HepG2 (cell line): ENCODE data around the gene TTLL4. TPM values are rescaled to one million over a fixed set of nuclear protein-coding genes. Genes with fewer than 3 reads are reported as not detected.

Experiments used
- ATAC-seq: fragments of 200-7000 bp; cut with Tn5 transposase; 3 replicates; pipeline ENCODE4 v1.9.1; 2020; ENCODE audit warnings: mild to moderate bottlenecking, moderate library complexity
- BruUV-seq: library from RNA; stranded (reverse); fragments of 400-500 nt; replicated peaks from 2 replicates; lab custom pipeline; 2021; lab: Mats Ljungman, UMichigan
- CTCF ChIA-PET: fragments of 300-600 bp; formaldehyde crosslinking; extraction: SDS; loops from one replicate; lab custom pipeline; 2021; ENCODE audit warnings: low total read pairs, inconsistent platforms, low intra/inter-chr PET ratio; lab: Yijun Ruan, JAX
- POLR2A ChIA-PET: fragments of 350-600 bp; sonication (Branson Sonifier 250); formaldehyde crosslinking; loops from one replicate; lab custom pipeline; 2020; ENCODE audit warnings: antibody characterized with exemption, inconsistent platforms; lab: Yijun Ruan, JAX
- DNase-seq: peaks from one replicate; pipeline ENCODE4 v3.0.0-alpha.2; 2015; ENCODE audit warnings: low spot score
- FAIRE-seq: peaks from 3 replicates; lab custom pipeline; 2011; peaks lifted over from hg19 to GRCh38; lab: Jason Lieb, UNC
- H2AFZ ChIP-seq: one replicate; pipeline ENCODE4 v1.6.1; 2011; ENCODE audit warnings: low read length, inconsistent platforms
- H3K27ac ChIP-seq: fragments of 300-600 bp; 3 replicates; pipeline ENCODE4 v1.8.0; 2011; ENCODE audit warnings: mixed run types, mild to moderate bottlenecking, mixed read lengths, low read length, inconsistent platforms; ENCODE audit not compliant: insufficient read depth; ENCODE audit errors: extremely low read length
- H3K27me3 ChIP-seq, 2 experiments: fragments of 200-600 bp in 1 of 2; 2 replicates in 1 of 2; 3 replicates in 1 of 2; pipeline versions ENCODE4 v1.6.0 to v1.8.0; 2011; ENCODE audit warnings: low read length in 2 of 2, mild to moderate bottlenecking in 2 of 2, moderate library complexity in 2 of 2, inconsistent platforms in 1 of 2; ENCODE audit not compliant: insufficient read depth in 2 of 2, control insufficient read depth in 1 of 2
- H3K36me3 ChIP-seq, 2 experiments: fragments of 200-600 bp in 1 of 2; replicated peaks in 1 of 2; 2 replicates in 1 of 2; 3 replicates in 1 of 2; pipeline versions ENCODE4 v1.5.1 to v1.8.0; 2011; ENCODE audit warnings: low read length in 2 of 2, inconsistent platforms in 1 of 2; ENCODE audit not compliant: insufficient read depth in 2 of 2, control insufficient read depth in 1 of 2
- H3K4me1 ChIP-seq: 2 replicates; pipeline ENCODE4 v1.5.1; 2012; ENCODE audit warnings: low read length, inconsistent platforms; ENCODE audit not compliant: insufficient read depth
- H3K4me2 ChIP-seq: 2 replicates; pipeline ENCODE4 v1.6.0; 2011; ENCODE audit warnings: low read depth, low read length, inconsistent platforms
- H3K4me3 ChIP-seq, 3 experiments: fragments of 200-600 bp in 1 of 3; sonication (generic), shearing (Covaris generic) in 1 of 3; replicated peaks in 1 of 3; 2 replicates each; pipeline ENCODE4 v1.5.1; 2011 to 2016; ENCODE audit warnings: low read length in 3 of 3, inconsistent platforms in 2 of 3, low read depth in 2 of 3, mild to moderate bottlenecking in 2 of 3, control low read depth in 1 of 3, mixed read lengths in 1 of 3; ENCODE audit not compliant: insufficient read depth in 1 of 3
- H3K79me2 ChIP-seq: one replicate; pipeline ENCODE4 v1.6.1; 2011; ENCODE audit warnings: low read length, inconsistent platforms; ENCODE audit not compliant: insufficient read depth
- H3K9ac ChIP-seq: 2 replicates; pipeline ENCODE4 v1.6.0; 2011; ENCODE audit warnings: mild to moderate bottlenecking, low read depth, low read length, inconsistent platforms; ENCODE audit not compliant: insufficient read depth
- H3K9me3 ChIP-seq: 2 replicates; pipeline ENCODE4 v1.5.1; 2012; ENCODE audit warnings: mild to moderate bottlenecking, low read length
- H4K20me1 ChIP-seq: 2 replicates; pipeline ENCODE4 v1.6.0; 2011; ENCODE audit warnings: inconsistent platforms, mild to moderate bottlenecking, low read length, moderate library complexity; ENCODE audit not compliant: insufficient read depth
- ARNTL ChIP-seq: sonication (generic); formaldehyde crosslinking; IDR thresholded peaks from 2 replicates; pipeline ENCODE4 v1.4.0; 2020; ENCODE audit warnings: mild to moderate bottlenecking, missing genetic modification reagents
- CREB1 ChIP-seq, 2 experiments: fragments of 450-650 bp in 1 of 2; IDR thresholded peaks; 2 replicates each; pipeline ENCODE4 v1.6.1; 2016 to 2017; ENCODE audit warnings: control low read depth in 1 of 2, mild to moderate bottlenecking in 1 of 2, missing compliant biosample characterization in 1 of 2, missing genetic modification characterization in 1 of 2
- CREM ChIP-seq, 2 experiments: sonication (generic) in 1 of 2; formaldehyde crosslinking in 1 of 2; IDR thresholded peaks; 2 replicates each; pipeline versions ENCODE4 v1.4.0 to v1.6.1; 2016 to 2020; ENCODE audit warnings: antibody characterized with exemption in 1 of 2, mild to moderate bottlenecking in 1 of 2, missing genetic modification reagents in 1 of 2
- FOXK1 ChIP-seq: sonication (generic); formaldehyde crosslinking; IDR thresholded peaks from 2 replicates; pipeline ENCODE4 v1.4.0; 2020; ENCODE audit warnings: low read depth, missing genetic modification reagents, borderline replicate concordance
- GABPB1 ChIP-seq: IDR thresholded peaks from 2 replicates; pipeline ENCODE4 v1.6.1; 2016; ENCODE audit warnings: mild to moderate bottlenecking, missing genetic modification reagents, moderate library complexity, missing compliant biosample characterization
- KDM1A ChIP-seq: IDR thresholded peaks from 2 replicates; pipeline ENCODE4 v1.6.1; 2016; ENCODE audit warnings: missing compliant biosample characterization
- MBD4 ChIP-seq: IDR thresholded peaks from 2 replicates; pipeline ENCODE4 v1.6.1; 2012; ENCODE audit warnings: low read length, inconsistent platforms, borderline replicate concordance
- ZFP36 ChIP-seq: fragments of 150-350 bp; IDR thresholded peaks from 2 replicates; pipeline ENCODE4 v1.6.1; 2018; ENCODE audit warnings: borderline replicate concordance, low read length, low read depth; ENCODE audit not compliant: partially characterized antibody
- ZNF264 ChIP-seq: sonication (generic); formaldehyde crosslinking; IDR thresholded peaks from 2 replicates; pipeline ENCODE4 v1.4.0; 2020; ENCODE audit warnings: missing genetic modification reagents
- ZNF484 ChIP-seq: sonication (generic); formaldehyde crosslinking; IDR thresholded peaks from 2 replicates; pipeline ENCODE4 v1.5.1; 2020; ENCODE audit warnings: mild to moderate bottlenecking, low read depth, missing genetic modification reagents, borderline replicate concordance
- WGBS: methylation state at CpG from one replicate; pipeline ENCODE4 v1.1.6; 2017; ENCODE audit warnings: low lambda C conversion rate; 5-methylcytosine and 5-hydroxymethylcytosine counted together
- in situ Hi-C: cut with HindIII; loops from 2 replicates; pipeline ENCODE4 v1.10.0; 2017; ENCODE audit warnings: low pct_unique_long_range_greater_than_20kb; ENCODE audit not compliant: extremely low pct_ligation_motif_present
- intact Hi-C: fragments of 100-400 bp; cut with micrococcal nuclease; formaldehyde crosslinking; loops from one replicate; pipeline ENCODE4 v1.10.0; 2022; ENCODE audit not compliant: unreplicated experiment
- polyA plus RNA-seq, 8 experiments: library from polyadenylated mRNA; depleted of rRNA in 3 of 8; stranded (reverse) in 7 of 8; unstranded in 1 of 8; fragments of >200 nt; fragmentation: Illumina TruSeq in 4 of 8; extraction: Trizol in 4 of 8; gene quantifications; 2 replicates each; pipeline versions ENCODE4 v1.2.1 to v1.2.3, GENCODE V29; 2011 to 2016; ENCODE audit warnings: low read depth in 4 of 8, missing spikeins in 1 of 8, mixed read lengths in 1 of 8; ENCODE audit not compliant: insufficient read depth in 1 of 8
- total RNA-seq, 5 experiments: library from RNA; depleted of rRNA; stranded (reverse); fragments of >200 nt; fragmentation: Illumina TruSeq; extraction: Trizol; gene quantifications; 2 replicates each; pipeline ENCODE4 v1.2.3, GENCODE V29; 2016; ENCODE audit warnings: low read depth in 1 of 5
- TF ChIP-seq, protein P1 (sequence below): sonication (generic); formaldehyde crosslinking; IDR thresholded peaks from 2 replicates; pipeline ENCODE4 v1.5.0; 2020; ENCODE audit warnings: mild to moderate bottlenecking, missing genetic modification reagents
- TF ChIP-seq, protein P2 (sequence below): sonication (generic); formaldehyde crosslinking; IDR thresholded peaks from 2 replicates; pipeline ENCODE4 v1.5.0; 2020; ENCODE audit warnings: mild to moderate bottlenecking, missing genetic modification reagents, borderline replicate concordance
- TF ChIP-seq, protein P3 (sequence below): sonication (generic); formaldehyde crosslinking; IDR thresholded peaks from 2 replicates; pipeline ENCODE4 v1.4.0; 2020; ENCODE audit warnings: missing genetic modification reagents

The TTLL4 gene
- total and polyA plus RNA-seq, 2 of the 13 experiments (the other 11 are each of a cell fraction or from before 2014, with no cell fraction given) = 77.5 to 84.6 TPM

DNA sequence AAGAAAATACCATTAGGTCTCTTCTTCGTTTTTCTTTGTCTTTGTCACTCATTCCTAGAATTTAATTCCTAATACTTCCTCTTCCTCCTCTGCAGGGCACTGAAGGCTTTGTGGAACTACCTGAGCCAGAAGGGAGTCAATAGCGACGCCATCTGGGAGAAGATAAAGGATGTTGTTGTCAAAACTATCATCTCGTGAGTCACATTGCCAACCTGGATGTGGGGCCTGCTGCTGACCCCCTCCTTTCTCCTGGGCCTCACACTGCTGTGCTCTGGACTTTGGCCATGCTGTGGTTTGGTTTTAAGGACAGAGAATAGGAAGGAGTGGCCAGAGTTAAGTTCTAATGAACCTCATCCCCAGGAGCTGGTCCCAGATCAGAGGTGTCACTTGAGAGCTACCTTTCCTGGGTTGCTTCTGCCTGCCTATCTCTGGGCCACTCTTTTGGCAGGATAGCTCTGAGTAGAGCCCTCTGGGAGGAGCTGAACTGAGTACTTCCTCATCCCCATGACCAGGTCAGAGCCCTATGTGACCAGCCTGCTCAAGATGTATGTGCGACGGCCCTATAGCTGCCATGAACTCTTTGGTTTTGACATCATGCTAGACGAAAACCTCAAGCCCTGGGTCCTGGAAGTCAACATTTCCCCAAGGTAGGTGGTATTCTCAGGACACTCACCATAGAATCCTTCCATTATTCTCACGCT, 38.3 kb downstream of the TTLL4 start:
- in situ Hi-C loops (loop anchor here (25.0 kb wide), 1 partner anchor 88 kb away; the partner anchor contains the start of gene PRKAG3), intact Hi-C loops (loop anchor here (1.0 kb wide), 1 partner anchor 98 kb away; no protein-coding TSS in a partner anchor)
- Histone ChIP-seq H3K4me1 (peaks cover 96% of the 10 kb centered on the region), H3K36me3 (peaks cover 34 to 70% of the 10 kb centered on the region in 2 experiments), H3K4me2 (peak overlapping the region; percentile 50), H2AFZ (no peak overlapping the region), H3K79me2 (peaks cover 21% of the 10 kb centered on the region), H3K27me3 (no peaks in the 10 kb centered on the region), H4K20me1 (no peaks in the 10 kb centered on the region), H3K9me3 (no peaks in the 10 kb centered on the region), H3K27ac (peak overlapping the region; percentile 95), H3K9ac (no peak overlapping the region), H3K4me3 (peak overlapping the region in 1 of 3 experiments; percentile 23; a peak in 2 of 6 replicates)
- ChIA-PET POLR2A (interaction anchor here (0.5 to 8.6 kb wide), 13 partner anchors 8 to 101 kb away, joined by 3 to 218 read pairs (median 4); partner anchors contain the start of gene CYP27A1), CTCF (interaction anchor here (1.4 to 1.6 kb wide), 3 partner anchors 17 to 99 kb away, joined by 5 to 10 read pairs (median 6); no protein-coding TSS in a partner anchor)
- WGBS = 48% methylated on average over 8 of the region's 8 CpGs
- peak; percentile 87 for FAIRE-seq
- peak; percentile 62 for ATAC-seq
- peak; percentile 93 for DNase-seq
- BruUV-seq = no TSS peak
- TF ChIP-seq ARNTL (CRISPR knock-in tag) (peak; percentile 54; the same call in 1 of the 2 replicates), GABPB1 (CRISPR knock-in tag) (peak; percentile 37; the same call in 1 of the 2 replicates), CREB1 (IDR thresholded peaks at IDR 0.05) (no peak), CREB1 (CRISPR knock-in tag; IDR thresholded peaks at IDR 0.05) (no peak), ZFP36 (no peak), ZNF484 (no peak), MBD4 (peak; percentile 22; the same call in 1 of the 2 replicates), KDM1A (peak; percentile 81), CREM (IDR thresholded peaks at IDR 0.05) (peak; percentile 53; the same call in 1 of the 2 replicates), CREM (CRISPR knock-in tag; IDR thresholded peaks at IDR 0.05) (no peak), ZNF264 (no peak; the same call in 1 of the 2 replicates), FOXK1 (CRISPR knock-in tag) (peak; percentile 87; the same call in 1 of the 2 replicates)
- TF ChIP-seq, protein P1, sequence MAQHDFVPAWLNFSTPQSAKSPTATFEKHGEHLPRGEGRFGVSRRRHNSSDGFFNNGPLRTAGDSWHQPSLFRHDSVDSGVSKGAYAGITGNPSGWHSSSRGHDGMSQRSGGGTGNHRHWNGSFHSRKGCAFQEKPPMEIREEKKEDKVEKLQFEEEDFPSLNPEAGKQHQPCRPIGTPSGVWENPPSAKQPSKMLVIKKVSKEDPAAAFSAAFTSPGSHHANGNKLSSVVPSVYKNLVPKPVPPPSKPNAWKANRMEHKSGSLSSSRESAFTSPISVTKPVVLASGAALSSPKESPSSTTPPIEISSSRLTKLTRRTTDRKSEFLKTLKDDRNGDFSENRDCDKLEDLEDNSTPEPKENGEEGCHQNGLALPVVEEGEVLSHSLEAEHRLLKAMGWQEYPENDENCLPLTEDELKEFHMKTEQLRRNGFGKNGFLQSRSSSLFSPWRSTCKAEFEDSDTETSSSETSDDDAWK (CRISPR knock-in tag) = no peak
- TF ChIP-seq, protein P2, sequence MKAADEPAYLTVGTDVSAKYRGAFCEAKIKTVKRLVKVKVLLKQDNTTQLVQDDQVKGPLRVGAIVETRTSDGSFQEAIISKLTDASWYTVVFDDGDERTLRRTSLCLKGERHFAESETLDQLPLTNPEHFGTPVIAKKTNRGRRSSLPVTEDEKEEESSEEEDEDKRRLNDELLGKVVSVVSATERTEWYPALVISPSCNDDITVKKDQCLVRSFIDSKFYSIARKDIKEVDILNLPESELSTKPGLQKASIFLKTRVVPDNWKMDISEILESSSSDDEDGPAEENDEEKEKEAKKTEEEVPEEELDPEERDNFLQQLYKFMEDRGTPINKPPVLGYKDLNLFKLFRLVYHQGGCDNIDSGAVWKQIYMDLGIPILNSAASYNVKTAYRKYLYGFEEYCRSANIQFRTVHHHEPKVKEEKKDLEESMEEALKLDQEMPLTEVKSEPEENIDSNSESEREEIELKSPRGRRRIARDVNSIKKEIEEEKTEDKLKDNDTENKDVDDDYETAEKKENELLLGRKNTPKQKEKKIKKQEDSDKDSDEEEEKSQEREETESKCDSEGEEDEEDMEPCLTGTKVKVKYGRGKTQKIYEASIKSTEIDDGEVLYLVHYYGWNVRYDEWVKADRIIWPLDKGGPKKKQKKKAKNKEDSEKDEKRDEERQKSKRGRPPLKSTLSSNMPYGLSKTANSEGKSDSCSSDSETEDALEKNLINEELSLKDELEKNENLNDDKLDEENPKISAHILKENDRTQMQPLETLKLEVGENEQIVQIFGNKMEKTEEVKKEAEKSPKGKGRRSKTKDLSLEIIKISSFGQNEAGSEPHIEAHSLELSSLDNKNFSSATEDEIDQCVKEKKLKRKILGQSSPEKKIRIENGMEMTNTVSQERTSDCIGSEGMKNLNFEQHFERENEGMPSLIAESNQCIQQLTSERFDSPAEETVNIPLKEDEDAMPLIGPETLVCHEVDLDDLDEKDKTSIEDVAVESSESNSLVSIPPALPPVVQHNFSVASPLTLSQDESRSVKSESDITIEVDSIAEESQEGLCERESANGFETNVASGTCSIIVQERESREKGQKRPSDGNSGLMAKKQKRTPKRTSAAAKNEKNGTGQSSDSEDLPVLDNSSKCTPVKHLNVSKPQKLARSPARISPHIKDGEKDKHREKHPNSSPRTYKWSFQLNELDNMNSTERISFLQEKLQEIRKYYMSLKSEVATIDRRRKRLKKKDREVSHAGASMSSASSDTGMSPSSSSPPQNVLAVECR (CRISPR knock-in tag) = peak; percentile 71; the same call in 1 of the 2 replicates
- TF ChIP-seq, protein P3, sequence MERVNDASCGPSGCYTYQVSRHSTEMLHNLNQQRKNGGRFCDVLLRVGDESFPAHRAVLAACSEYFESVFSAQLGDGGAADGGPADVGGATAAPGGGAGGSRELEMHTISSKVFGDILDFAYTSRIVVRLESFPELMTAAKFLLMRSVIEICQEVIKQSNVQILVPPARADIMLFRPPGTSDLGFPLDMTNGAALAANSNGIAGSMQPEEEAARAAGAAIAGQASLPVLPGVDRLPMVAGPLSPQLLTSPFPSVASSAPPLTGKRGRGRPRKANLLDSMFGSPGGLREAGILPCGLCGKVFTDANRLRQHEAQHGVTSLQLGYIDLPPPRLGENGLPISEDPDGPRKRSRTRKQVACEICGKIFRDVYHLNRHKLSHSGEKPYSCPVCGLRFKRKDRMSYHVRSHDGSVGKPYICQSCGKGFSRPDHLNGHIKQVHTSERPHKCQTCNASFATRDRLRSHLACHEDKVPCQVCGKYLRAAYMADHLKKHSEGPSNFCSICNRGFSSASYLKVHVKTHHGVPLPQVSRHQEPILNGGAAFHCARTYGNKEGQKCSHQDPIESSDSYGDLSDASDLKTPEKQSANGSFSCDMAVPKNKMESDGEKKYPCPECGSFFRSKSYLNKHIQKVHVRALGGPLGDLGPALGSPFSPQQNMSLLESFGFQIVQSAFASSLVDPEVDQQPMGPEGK (CRISPR knock-in tag) = peak; percentile 96
